Activated naive CD4-positive, alpha-beta T cell treated with anti-CD3 and anti-CD28 coated beads for 36 hours (primary cell): Measurements from ENCODE around the gene PEX14. TPM values are rescaled to one million over a fixed set of nuclear protein-coding genes. Genes with fewer than 3 reads are reported as not detected.
"Not testable (repeated sequence)": the region's sequence is repeated elsewhere in the genome, so short reads cannot be mapped to it uniquely, and the experiment has no call there.

ENCODE experiments used
- CTCF ChIA-PET: fragments of 350-600 bp; sonication (Branson Sonifier 250); formaldehyde crosslinking; loops from one replicate; lab custom pipeline; 2021; ENCODE audit warnings: antibody characterized with exemption; lab: Charles Lee
- DNase-seq: peaks from one replicate; pipeline ENCODE4 v3.0.0-alpha.2; 2020
- H3K27ac Mint-ChIP-seq: one replicate; pipeline ENCODE4 v1.8.0; 2021; ENCODE audit warnings: mild to moderate bottlenecking, mixed read lengths
- H3K27me3 Mint-ChIP-seq: one replicate; pipeline ENCODE4 v1.8.0; 2021; ENCODE audit warnings: low read depth, mixed read lengths
- H3K36me3 Mint-ChIP-seq: one replicate; pipeline ENCODE4 v1.8.0; 2021; ENCODE audit warnings: low read depth, mixed read lengths
- H3K4me1 Mint-ChIP-seq: one replicate; pipeline ENCODE4 v1.8.0; 2021; ENCODE audit warnings: low read depth, mixed read lengths
- H3K4me3 Mint-ChIP-seq: one replicate; pipeline ENCODE4 v1.8.0; 2021; ENCODE audit warnings: mild to moderate bottlenecking, moderate library complexity, mixed read lengths
- H3K9me3 Mint-ChIP-seq: one replicate; pipeline ENCODE4 v1.8.0; 2021; ENCODE audit warnings: mixed read lengths
- intact Hi-C: fragments of 100-400 bp; cut with micrococcal nuclease; formaldehyde crosslinking; loops from one replicate; pipeline ENCODE4 v1.15.1; 2023
- total RNA-seq, 2 experiments: library from RNA; stranded (reverse); gene quantifications; one replicate each; pipeline ENCODE4 v1.2.3, GENCODE V29; 2021

Gene PEX14
- total RNA-seq, result 10 to 100 TPM; 15.8 to 17.2 TPM

- Mint-ChIP-seq H3K36me3 (peaks cover 4% of the 10 kb centered on the region), H3K27me3 (no peaks in the 10 kb centered on the region), H3K27ac (peak within 1 kb of the TSS; percentile 89), H3K4me3 (peak within 1 kb of the TSS; percentile 97), H3K9me3 (no peaks in the 10 kb centered on the region), H3K4me1 (peaks cover 42% of the 10 kb centered on the region)
- intact Hi-C loops, result loop anchor here (1.0 to 5.0 kb wide), 5 partner anchors 20 to 564 kb away; partner anchors contain the start of genes CTNNBIP1, PGD and TARDBP
- peak; percentile 95 for DNase-seq
- CTCF ChIA-PET, result interaction anchor here (0.5 to 1.1 kb wide), 2 partner anchors 20 to 469 kb away, joined by 4 read pairs; no protein-coding TSS in a partner anchor
Observed at GRCh38 chr1:10474613-10475507, at the start of gene PEX14. Gene PEX14, plus strand, starts transcription at chr1:10474950. Its CDS starts 17 bp downstream, at chr1:10474967.

- H3K9me3 Mint-ChIP-seq, H3K4me3 Mint-ChIP-seq, H3K4me1 Mint-ChIP-seq, H3K36me3 Mint-ChIP-seq, DNase-seq, H3K27me3 Mint-ChIP-seq, H3K27ac Mint-ChIP-seq: not testable (repeated sequence)
- CTCF ChIA-PET, result interaction anchor here (0.6 to 1.1 kb wide), 2 partner anchors 39 to 533 kb away, joined by 3 to 4 read pairs; no protein-coding TSS in a partner anchor
- intact Hi-C loops, result loop anchor here (5.0 kb wide), 1 partner anchor 799 kb away; no protein-coding TSS in a partner anchor
Observed at GRCh38 chr1:10425826-10426534, 48.8 kb upstream of the PEX14 start.

- H3K4me1 Mint-ChIP-seq, result peaks cover 13% of the 10 kb centered on the region
- not testable (repeated sequence) for H3K9me3 Mint-ChIP-seq, H3K27me3 Mint-ChIP-seq, DNase-seq, H3K4me3 Mint-ChIP-seq, H3K36me3 Mint-ChIP-seq, H3K27ac Mint-ChIP-seq
- CTCF ChIA-PET, result interaction anchor here (1.1 kb wide), 1 partner anchor 40 kb away, joined by 3 read pairs; no protein-coding TSS in a partner anchor
- intact Hi-C loops, result loop anchor here (5.0 kb wide), 1 partner anchor 799 kb away; no protein-coding TSS in a partner anchor
Observed at GRCh38 chr1:10426535-10426848, 48.3 kb upstream of the PEX14 start.

GRCh38 chr1:10428984-10429383 is 45.8 kb upstream of the PEX14 start:
- H3K4me3 Mint-ChIP-seq, result no peak overlapping the region
- intact Hi-C loops, result loop anchor here (1.0 to 5.0 kb wide), 7 partner anchors 31 to 802 kb away; partner anchors contain the start of genes KIF1B, LZIC and NMNAT1
- no peaks in the 10 kb centered on the region for H3K9me3 Mint-ChIP-seq
- CTCF ChIA-PET, result interaction anchor here (0.6 to 4.3 kb wide), 8 partner anchors 9 to 554 kb away, joined by 3 to 46 read pairs (median 4); no protein-coding TSS in a partner anchor
- peaks cover 21% of the 10 kb centered on the region for H3K4me1 Mint-ChIP-seq
- no peak overlapping the region for H3K27ac Mint-ChIP-seq
- H3K27me3 Mint-ChIP-seq, result no peaks in the 10 kb centered on the region
- no peaks in the 10 kb centered on the region for H3K36me3 Mint-ChIP-seq
- no peak for DNase-seq

- DNase-seq, result peak; percentile 75
- Mint-ChIP-seq H3K27me3 (no peaks in the 10 kb centered on the region), H3K4me3 (peak overlapping the region; percentile 93), H3K9me3 (no peaks in the 10 kb centered on the region), H3K4me1 (peaks cover 21% of the 10 kb centered on the region), H3K27ac (no peak overlapping the region), H3K36me3 (no peaks in the 10 kb centered on the region)
- intact Hi-C loops, result loop anchor here (1.0 to 5.0 kb wide), 6 partner anchors 42 to 803 kb away; partner anchors contain the start of genes DFFA, LZIC, NMNAT1 and UBE4B
- CTCF ChIA-PET, result interaction anchor here (0.6 to 4.3 kb wide), 13 partner anchors 8 to 480 kb away, joined by 3 to 46 read pairs (median 3); no protein-coding TSS in a partner anchor
Observed at GRCh38 chr1:10429868-10430215, 44.9 kb upstream of the PEX14 start.

GRCh38 chr1:10430216-10431069 is 44.3 kb upstream of the PEX14 start, which contains the start of gene CENPS:
Gene CENPS, plus strand, starts transcription at chr1:10430433. Its CDS starts 85 bp downstream, at chr1:10430518.
- Mint-ChIP-seq H3K27ac (peak within 1 kb of the TSS; percentile 93), H3K36me3 (no peaks in the 10 kb centered on the region), H3K4me3 (peak within 1 kb of the TSS; percentile 93), H3K27me3 (no peaks in the 10 kb centered on the region), H3K4me1 (peaks cover 21% of the 10 kb centered on the region), H3K9me3 (no peaks in the 10 kb centered on the region)
- DNase-seq, result peak; percentile 79
- CTCF ChIA-PET, result interaction anchor here (0.6 to 4.3 kb wide), 13 partner anchors 10 to 479 kb away, joined by 3 to 46 read pairs (median 3); no protein-coding TSS in a partner anchor
- intact Hi-C loops, result loop anchor here (1.0 to 2.0 kb wide), 4 partner anchors 42 to 436 kb away; partner anchors contain the start of genes DFFA and UBE4B

- Mint-ChIP-seq H3K9me3 (no peaks in the 10 kb centered on the region), H3K4me1 (peaks cover 21% of the 10 kb centered on the region), H3K27ac (no peak overlapping the region), H3K36me3 (no peaks in the 10 kb centered on the region), H3K4me3 (peak overlapping the region; percentile 93), H3K27me3 (no peaks in the 10 kb centered on the region)
- DNase-seq, result peak; percentile 28
- intact Hi-C loops, result loop anchor here (2.0 kb wide), 1 partner anchor 436 kb away; no protein-coding TSS in a partner anchor
- CTCF ChIA-PET, result interaction anchor here (0.7 to 4.3 kb wide), 5 partner anchors 23 to 222 kb away, joined by 3 to 46 read pairs (median 3); no protein-coding TSS in a partner anchor
Observed at GRCh38 chr1:10431070-10431730, 43.5 kb upstream of the PEX14 start.

GRCh38 chr1:10432910-10433700 is 41.6 kb upstream of the PEX14 start:
- intact Hi-C loops, result no loop called here
- no peaks in the 10 kb centered on the region for H3K9me3 Mint-ChIP-seq
- no peak overlapping the region for H3K27ac Mint-ChIP-seq
- H3K4me1 Mint-ChIP-seq, result peaks cover 19% of the 10 kb centered on the region
- no peaks in the 10 kb centered on the region for H3K27me3 Mint-ChIP-seq
- no peak for DNase-seq
- CTCF ChIA-PET, result no interaction called here
- no peak overlapping the region for H3K4me3 Mint-ChIP-seq
- no peaks in the 10 kb centered on the region for H3K36me3 Mint-ChIP-seq

GRCh38 chr1:10433790-10434189 is 41.0 kb upstream of the PEX14 start:
- no peak overlapping the region for H3K4me3 Mint-ChIP-seq
- CTCF ChIA-PET, result interaction anchor here (2.4 kb wide), 1 partner anchor 60 kb away, joined by 6 read pairs; no protein-coding TSS in a partner anchor
- H3K27ac Mint-ChIP-seq, result no peak overlapping the region

GRCh38 chr1:10434590-10434989 is 40.2 kb upstream of the PEX14 start:
- DNase-seq, result no peak
- no peak overlapping the region for H3K4me3 Mint-ChIP-seq
- no peaks in the 10 kb centered on the region for H3K36me3 Mint-ChIP-seq
- H3K4me1 Mint-ChIP-seq, result peaks cover 19% of the 10 kb centered on the region
- no peak overlapping the region for H3K27ac Mint-ChIP-seq
- intact Hi-C loops, result no loop called here
- no peaks in the 10 kb centered on the region for H3K9me3 Mint-ChIP-seq
- H3K27me3 Mint-ChIP-seq, result no peaks in the 10 kb centered on the region
- CTCF ChIA-PET, result interaction anchor here (2.4 kb wide), 1 partner anchor 60 kb away, joined by 6 read pairs; no protein-coding TSS in a partner anchor

More at GRCh38 chr1:10433790-10434189, 41.0 kb upstream of the PEX14 start:
- peaks cover 19% of the 10 kb centered on the region for H3K4me1 Mint-ChIP-seq
- no peak for DNase-seq
- intact Hi-C loops, result no loop called here
- H3K27me3 Mint-ChIP-seq, result no peaks in the 10 kb centered on the region
- no peaks in the 10 kb centered on the region for H3K36me3 Mint-ChIP-seq
- no peaks in the 10 kb centered on the region for H3K9me3 Mint-ChIP-seq
